Gastroesophageal sphincter (tissue), 4 donors: ENCODE results near the gene NRXN2. TPM values are rescaled to one million over a fixed set of nuclear protein-coding genes. Genes with fewer than 3 reads are reported as not detected.

Source experiments
- ATAC-seq: fragments of 150-250 bp; one replicate; pipeline ENCODE4 v1.9.1; 2016; ENCODE audit warnings: mild to moderate bottlenecking, moderate library complexity
- H3K27ac ChIP-seq, 4 donors: fragments of 200-600 bp; sonication (generic) in 3 of 4; 1 replicate in 3 of 4; 2 replicates in 1 of 4; pipeline ENCODE4 v1.5.1; 2016 to 2019
- H3K27me3 ChIP-seq: fragments of 200-600 bp; sonication (generic); one replicate; pipeline ENCODE4 v1.5.1; 2019
- H3K36me3 ChIP-seq, 2 donors: fragments of 200-600 bp; sonication (generic); one replicate each; pipeline ENCODE4 v1.5.1; 2019; ENCODE audit warnings: control low read depth in 1 of 2
- H3K4me1 ChIP-seq, 3 donors: fragments of 200-600 bp; sonication (generic); 1 replicate in 2 of 3; 2 replicates in 1 of 3; pipeline ENCODE4 v1.5.1; 2016 to 2019; ENCODE audit warnings: control low read depth in 2 of 3
- H3K4me3 ChIP-seq, 2 donors: fragments of 200-600 bp; sonication (generic); one replicate each; pipeline ENCODE4 v1.5.1; 2019; ENCODE audit warnings: mild to moderate bottlenecking in 1 of 2, moderate library complexity in 1 of 2
- H3K9me3 ChIP-seq, 3 donors: fragments of 200-600 bp; sonication (generic); one replicate each; pipeline ENCODE4 v1.5.1; 2017 to 2019; ENCODE audit warnings: control low read depth in 2 of 3
- CTCF ChIP-seq, 4 experiments: fragments of 200-600 bp in 2 of 4; fragments of 450-650 bp in 2 of 4; sonication (generic) in 1 of 4; IDR thresholded peaks; one replicate each; pipeline ENCODE4 v1.5.1; 2017 to 2019; ENCODE audit warnings: antibody characterized with exemption in 4 of 4, mild to moderate bottlenecking in 2 of 4, moderate library complexity in 2 of 4
- EP300 ChIP-seq: sonication (generic); formaldehyde crosslinking; IDR thresholded peaks from one replicate; pipeline ENCODE4 v1.6.1; 2017; ENCODE audit warnings: antibody characterized with exemption, mild to moderate bottlenecking
- POLR2A ChIP-seq, 2 donors: fragments of 450-650 bp; IDR thresholded peaks; one replicate each; pipeline ENCODE4 v1.6.1; 2017; ENCODE audit warnings: antibody characterized with exemption in 2 of 2, mild to moderate bottlenecking in 2 of 2, moderate library complexity in 1 of 2
- POLR2AphosphoS5 ChIP-seq: sonication (generic); formaldehyde crosslinking; IDR thresholded peaks from one replicate; pipeline ENCODE4 v1.6.1; 2017; ENCODE audit warnings: antibody characterized with exemption
- WGBS, 2 donors: methylation state at CpG; one replicate each; pipeline ENCODE4 v1.1.5; 2018; ENCODE audit warnings: low coverage in 1 of 2; 5-methylcytosine and 5-hydroxymethylcytosine counted together
- total RNA-seq, 4 donors: library from RNA; depleted of rRNA; stranded (reverse); fragments of >200 nt; gene quantifications; one replicate each; pipeline ENCODE4 v1.1.0, GENCODE V29; 2016

Gene NRXN2
- total RNA-seq, 4 donors from 2014 or later, result 3.4 to 25.4 (median 5.0) TPM

DNA sequence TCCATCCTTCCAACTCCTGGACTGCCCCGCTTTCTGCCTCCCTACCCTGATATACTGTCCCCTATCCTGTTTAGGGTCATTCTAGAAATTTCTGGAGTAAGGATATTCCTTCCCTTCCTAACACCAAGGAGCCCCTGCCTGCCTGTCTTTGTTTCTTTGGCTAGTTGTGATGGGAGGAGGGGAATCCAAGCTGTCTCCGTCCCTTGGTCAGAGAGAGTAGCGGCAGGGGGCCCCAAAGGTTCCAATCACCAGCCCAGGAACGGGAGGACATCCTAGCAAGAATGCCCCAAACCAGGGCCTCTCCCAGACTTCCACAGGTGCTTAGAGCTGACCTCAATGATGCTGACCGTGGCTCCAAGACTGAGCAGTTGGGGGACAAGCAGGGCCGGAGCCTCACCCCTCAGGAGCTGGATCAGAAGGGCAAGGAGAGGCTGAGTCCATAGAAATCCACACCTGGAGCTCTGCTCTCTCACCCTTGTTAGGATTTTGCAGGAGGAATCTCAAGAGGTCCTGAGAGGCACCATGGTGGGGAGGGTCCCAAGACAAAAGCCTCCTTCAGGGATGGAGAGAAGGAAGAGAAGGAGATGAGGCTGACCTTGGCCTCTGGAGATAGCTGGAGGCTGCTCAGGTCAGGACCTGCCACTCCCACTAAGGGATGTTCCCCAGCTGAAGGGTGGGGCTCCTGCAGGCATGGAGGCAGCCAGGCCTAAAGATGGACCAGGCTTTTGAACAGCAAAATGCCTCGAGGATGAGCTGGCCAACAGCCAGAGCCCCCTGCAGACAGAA is 118.3 kb downstream of the NRXN2 start:
- H3K4me1 ChIP-seq, result peaks cover 0 to 12% (median 4%) of the 10 kb centered on the region in 3 donors
- no CpG with 5 or more reads among the region's 7 CpGs for WGBS, 2 donors
- no peak for ATAC-seq
- H3K27ac ChIP-seq, result no peak overlapping the region
- H3K36me3 ChIP-seq, result no peaks in the 10 kb centered on the region
- H3K9me3 ChIP-seq, result no peaks in the 10 kb centered on the region
- H3K27me3 ChIP-seq, result peaks cover 17% of the 10 kb centered on the region
- no peak for TF ChIP-seq EP300
- TF ChIP-seq POLR2A (IDR thresholded peaks at IDR 0.05), result no peak
- no peak for TF ChIP-seq POLR2AphosphoS5
- TF ChIP-seq CTCF (IDR thresholded peaks at IDR 0.05), result no peak
- no peak overlapping the region for H3K4me3 ChIP-seq

GRCh38 chr11:64603411-64604110 is 119.4 kb downstream of the NRXN2 start:
- WGBS, 2 donors, result 100% methylated on average over 3 of the region's 10 CpGs; no CpG with 5 or more reads in 1 of the 2 donors
- peaks cover 0 to 8% (median 2%) of the 10 kb centered on the region in 3 donors for H3K4me1 ChIP-seq
- no peak for ATAC-seq
- H3K4me3 ChIP-seq, result no peak overlapping the region
- no peak overlapping the region for H3K27ac ChIP-seq
- no peaks in the 10 kb centered on the region for H3K9me3 ChIP-seq
- no peak for TF ChIP-seq POLR2A (IDR thresholded peaks at IDR 0.05)
- TF ChIP-seq CTCF (IDR thresholded peaks at IDR 0.05), result no peak
- no peak for TF ChIP-seq POLR2AphosphoS5
- TF ChIP-seq EP300, result no peak
- H3K27me3 ChIP-seq, result peaks cover 17% of the 10 kb centered on the region
- H3K36me3 ChIP-seq, result no peaks in the 10 kb centered on the region

- H3K27ac ChIP-seq, result no peak overlapping the region
- no peak overlapping the region for H3K4me3 ChIP-seq
- H3K36me3 ChIP-seq, result no peaks in the 10 kb centered on the region
- no peak for TF ChIP-seq EP300
- no peak for TF ChIP-seq POLR2AphosphoS5
- TF ChIP-seq POLR2A (IDR thresholded peaks at IDR 0.05), result no peak
- TF ChIP-seq CTCF (IDR thresholded peaks at IDR 0.05), result no peak
- H3K4me1 ChIP-seq, result peaks cover 0 to 3% (median 0%) of the 10 kb centered on the region in 3 donors
- H3K27me3 ChIP-seq, result peaks cover 15% of the 10 kb centered on the region
- no peaks in the 10 kb centered on the region for H3K9me3 ChIP-seq
- 100% methylated on average over 2 of the region's 10 CpGs; no CpG with 5 or more reads in 1 of the 2 donors for WGBS, 2 donors
- ATAC-seq, result no peak
These were observed 120.4 kb downstream of the NRXN2 start for GRCh38 chr11:64602466-64603070.

DNA sequence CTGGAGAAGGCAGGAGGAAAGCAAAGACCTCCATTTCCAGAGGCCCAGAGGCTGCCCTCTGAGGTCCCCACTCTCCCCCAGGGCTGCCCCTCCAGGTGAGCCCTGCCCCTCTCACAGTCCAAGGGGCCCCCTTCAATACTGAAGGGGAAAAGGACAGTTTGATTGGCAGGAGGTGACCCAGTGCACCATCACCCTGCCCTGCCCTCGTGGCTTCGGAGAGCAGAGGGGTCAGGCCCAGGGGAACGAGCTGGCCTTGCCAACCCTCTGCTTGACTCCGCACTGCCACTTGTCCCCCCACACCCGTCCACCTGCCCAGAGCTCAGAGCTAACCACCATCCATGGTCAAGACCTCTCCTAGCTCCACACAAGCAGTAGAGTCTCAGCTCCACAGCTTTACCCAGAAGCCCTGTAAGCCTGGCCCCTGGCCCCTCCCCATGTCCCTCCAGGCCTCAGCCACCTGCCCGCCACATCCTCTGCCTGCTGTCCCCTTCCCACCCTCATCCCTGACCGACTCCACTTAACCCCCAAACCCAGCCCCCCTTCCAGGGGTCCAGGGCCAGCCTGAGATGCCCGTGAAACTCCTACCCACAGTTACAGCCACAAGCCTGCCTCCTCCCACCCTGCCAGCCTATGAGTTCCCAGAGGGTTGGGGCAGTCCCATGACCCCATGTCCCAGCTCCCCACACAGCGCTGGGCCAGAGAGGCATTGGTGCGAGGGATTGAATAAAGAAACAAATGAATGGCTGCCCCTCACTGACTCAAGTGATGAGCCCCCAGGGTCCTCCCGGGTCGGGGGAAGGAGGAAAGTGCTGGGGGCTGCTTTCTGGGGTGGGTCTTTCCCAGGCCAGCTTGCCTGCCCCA is 121.2 kb downstream of the NRXN2 start:
- no peak for ATAC-seq
- Histone ChIP-seq H3K27ac (no peak overlapping the region), H3K36me3 (no peaks in the 10 kb centered on the region), H3K9me3 (no peaks in the 10 kb centered on the region), H3K4me1 (no peaks in the 10 kb centered on the region), H3K27me3 (peaks cover 10% of the 10 kb centered on the region), H3K4me3 (no peak overlapping the region)
- no CpG with 5 or more reads among the region's 12 CpGs for WGBS, 2 donors
- TF ChIP-seq POLR2AphosphoS5 (no peak), CTCF (IDR thresholded peaks at IDR 0.05) (no peak), EP300 (no peak), POLR2A (IDR thresholded peaks at IDR 0.05) (no peak)
